GF-D8 (cell line): ENCODE measurements around the gene SUPV3L1.

Experiments
- DNase-seq: peaks from one replicate; lab custom pipeline; 2025; lab: John Stamatoyannopoulos, UW

Gene SUPV3L1

GRCh38 chr10:69202332-69202731, 22.3 kb downstream of the SUPV3L1 start:
- DNase-seq = no peak

- DNase-seq = no peak
Observed at GRCh38 chr10:69208761-69209160, 28.7 kb downstream of the SUPV3L1 start.

DNA sequence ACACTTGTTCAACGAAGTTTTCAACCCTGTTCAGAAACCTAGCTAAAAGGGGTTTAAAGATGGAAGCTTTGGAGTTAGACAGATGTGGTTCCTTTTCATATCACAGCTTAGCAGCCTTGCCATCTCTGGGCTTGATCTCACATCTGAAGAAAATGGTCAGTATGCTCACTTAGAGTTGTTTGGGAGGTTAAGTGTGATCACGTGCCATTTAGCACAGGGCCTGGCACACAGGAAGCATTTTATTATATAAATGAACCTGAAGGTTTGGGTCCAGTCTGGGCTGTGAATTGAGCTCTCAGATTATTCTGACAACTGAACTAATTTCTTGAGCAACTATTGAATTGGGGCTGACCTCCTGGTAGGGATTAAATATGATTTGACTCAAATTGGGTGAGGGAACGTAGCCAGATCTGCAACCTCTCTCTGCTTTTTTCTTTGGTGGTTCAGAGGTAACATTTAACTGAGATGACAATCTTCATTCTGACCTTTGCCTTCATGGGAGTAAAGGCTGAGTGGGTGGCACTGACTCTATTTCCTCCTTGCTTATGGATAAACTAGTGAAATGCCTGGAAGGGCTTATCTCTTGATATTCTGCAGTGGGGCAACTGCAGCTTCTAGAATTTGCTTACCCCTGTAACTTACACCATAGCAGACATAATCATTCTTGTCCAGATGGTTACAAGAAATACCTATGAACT, 29.9 kb downstream of the SUPV3L1 start:
- DNase-seq = no peak

DNA sequence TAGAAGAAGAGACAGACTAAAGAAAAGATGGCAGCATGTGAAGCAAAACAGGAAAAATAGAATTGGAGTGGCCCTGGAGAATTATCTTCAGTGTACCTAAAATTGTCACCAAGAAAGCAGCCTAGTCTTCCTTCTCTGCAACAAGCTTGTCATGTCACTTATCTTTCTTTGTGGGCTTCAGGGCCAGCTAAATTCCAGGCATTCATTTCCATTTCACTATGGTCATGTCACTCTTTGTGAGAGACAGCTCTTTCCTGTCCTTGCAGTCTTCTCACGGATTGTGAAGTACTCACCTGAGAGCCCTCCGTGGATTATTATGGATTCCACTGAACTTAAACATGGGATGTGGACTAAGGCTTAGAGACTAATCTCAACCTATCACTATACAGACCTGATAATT, 31.1 kb downstream of the SUPV3L1 start:
- no peak for DNase-seq

DNA sequence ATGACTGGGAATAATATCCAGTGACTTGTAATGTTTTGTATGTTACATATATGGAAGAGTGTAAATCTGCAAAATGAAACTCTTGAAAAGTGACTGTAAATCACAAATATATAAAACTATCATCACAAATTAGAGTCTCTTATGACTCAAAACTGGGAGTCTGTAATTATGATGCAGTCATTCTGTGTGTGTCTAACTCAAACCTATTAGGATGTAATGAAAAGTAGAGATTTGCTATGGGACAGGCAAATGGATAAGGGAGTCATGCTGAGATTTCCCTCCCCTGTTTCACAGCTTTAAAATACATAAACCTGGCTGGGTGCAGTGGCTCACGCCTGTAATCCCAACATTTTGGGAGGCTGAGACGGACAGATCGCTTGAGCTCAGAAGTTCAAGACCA, 31.5 kb downstream of the SUPV3L1 start:
- DNase-seq = no peak

- no peak for DNase-seq
Observed at GRCh38 chr10:69213591-69214311, 33.7 kb downstream of the SUPV3L1 start.

DNA sequence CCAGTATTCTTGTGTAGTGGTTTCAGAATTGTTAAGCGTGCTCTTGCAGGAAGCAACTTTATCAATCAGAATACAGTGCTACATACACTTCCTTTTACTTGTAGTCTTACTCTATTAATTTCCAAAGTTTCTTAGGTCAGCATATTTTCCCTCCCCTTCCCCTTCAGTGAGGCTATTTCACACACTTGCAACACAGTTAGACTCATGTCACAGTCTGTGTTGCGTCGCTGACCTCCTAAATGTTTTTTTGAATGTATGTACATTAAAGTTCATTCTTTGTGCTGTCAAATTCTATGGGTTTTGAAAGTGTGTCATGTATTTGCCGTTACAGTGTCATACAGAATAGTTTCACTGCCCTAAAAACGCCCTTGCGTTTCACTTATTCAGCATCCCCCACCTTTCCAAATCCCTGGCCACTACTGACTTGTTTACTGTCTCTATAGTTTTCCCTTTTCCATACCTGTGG, 34.7 kb downstream of the SUPV3L1 start:
- DNase-seq = no peak

- peak; percentile 48 for DNase-seq
Observed at GRCh38 chr10:69215405-69216171, 35.6 kb downstream of the SUPV3L1 start.

DNA sequence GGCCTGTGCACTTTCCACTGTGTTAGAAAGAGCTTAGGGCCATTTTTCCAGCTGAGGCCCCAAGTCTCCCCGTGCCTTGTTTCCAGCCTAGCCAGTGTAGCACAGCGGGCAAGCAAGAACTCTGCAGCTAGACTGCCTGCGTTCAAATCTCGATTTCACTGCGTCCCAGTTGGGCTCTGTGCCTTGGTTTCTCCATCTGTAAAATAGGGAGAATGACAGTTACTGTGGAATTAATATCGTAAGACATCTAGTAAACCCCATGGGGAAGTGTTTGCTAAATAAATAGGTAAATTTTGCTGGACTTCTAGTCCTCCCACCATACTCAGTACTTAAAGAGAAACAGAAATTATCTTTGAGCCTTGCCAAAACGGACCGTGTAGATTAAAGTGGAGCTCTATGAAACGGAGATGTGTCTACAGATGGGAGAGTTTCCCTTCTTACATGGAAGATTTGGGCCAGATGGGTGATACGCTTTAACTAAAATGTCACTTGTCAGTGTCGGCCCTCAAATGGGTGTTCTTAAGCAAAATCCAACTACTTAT, 36.6 kb downstream of the SUPV3L1 start:
- DNase-seq = no peak

DNA sequence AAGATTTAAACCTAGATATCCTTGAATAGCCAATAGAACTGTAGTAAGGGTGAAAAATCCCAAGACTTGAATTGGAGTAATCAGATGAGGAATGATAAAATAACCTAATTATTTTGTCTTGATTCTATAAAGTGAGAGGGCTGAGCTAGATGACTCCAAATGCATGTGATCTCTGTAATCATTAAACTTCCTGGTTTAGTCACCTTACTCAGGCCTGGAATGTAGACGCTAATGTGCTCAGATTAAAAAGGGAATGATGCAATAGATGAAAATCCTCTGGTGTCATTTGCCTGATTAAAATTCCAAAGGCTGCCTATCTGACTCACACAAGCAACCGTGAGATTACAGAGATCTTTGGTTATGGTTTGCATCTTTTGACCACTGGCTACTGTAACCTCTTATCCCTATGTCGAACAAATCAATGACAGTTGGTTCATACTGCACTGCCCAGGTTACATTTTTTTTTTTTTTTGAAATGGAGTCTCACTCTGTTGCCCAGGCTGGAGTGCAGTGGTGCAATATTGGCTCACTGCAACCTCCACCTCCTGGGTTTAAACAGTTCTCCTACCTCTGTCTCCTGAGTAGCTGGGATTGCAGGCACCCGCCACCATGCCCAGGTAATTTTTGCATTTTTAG, 37.2 kb downstream of the SUPV3L1 start:
- DNase-seq = no peak

DNA sequence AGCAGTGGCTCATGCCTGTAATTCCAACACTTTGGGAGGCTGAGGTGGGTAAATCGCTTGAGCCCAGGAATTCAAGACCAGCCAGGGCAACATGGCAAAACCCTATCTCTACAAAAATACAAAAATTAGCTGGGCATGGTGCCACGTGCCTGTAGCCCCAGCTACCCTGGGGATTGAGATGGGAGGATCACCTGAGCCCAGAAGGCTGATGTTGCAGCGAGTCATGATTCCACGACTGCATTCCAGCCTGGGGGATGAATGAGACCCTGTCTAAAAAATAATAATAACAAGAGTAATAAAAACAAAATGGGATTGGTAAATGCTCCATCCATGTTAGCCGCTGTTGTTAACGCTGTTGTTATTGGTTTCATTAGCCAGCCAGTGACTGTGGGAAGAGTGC, 38.8 kb downstream of the SUPV3L1 start:
- DNase-seq = no peak

- DNase-seq = no peak
Observed at GRCh38 chr10:69220041-69220451, 40.0 kb downstream of the SUPV3L1 start, which contains the start of gene HKDC1. Gene HKDC1 (plus strand): TSS chr10:69220332. CDS start chr10:69220436, 104 bp downstream.

DNA sequence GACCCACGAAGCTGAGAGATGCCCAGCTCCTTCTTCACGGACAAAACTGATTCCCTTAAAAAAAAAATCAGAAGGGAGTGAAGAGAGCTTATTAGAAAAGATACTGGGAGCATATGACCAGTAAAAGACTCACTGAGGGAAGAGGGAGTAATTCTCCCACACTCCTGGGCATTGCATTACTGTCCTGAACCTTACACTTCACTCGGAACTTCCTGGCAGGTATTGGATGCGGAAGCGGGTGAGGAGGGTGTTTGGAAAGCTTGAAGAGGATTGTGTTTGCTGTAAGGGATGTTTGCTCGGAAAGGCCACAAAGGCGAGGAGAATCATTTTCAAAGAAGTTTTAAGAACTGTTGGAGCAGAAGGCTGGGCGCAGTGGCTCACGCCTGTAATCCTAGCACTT, 40.5 kb downstream of the SUPV3L1 start:
- DNase-seq = no peak

- peak; percentile 90 for DNase-seq
Observed at GRCh38 chr10:69222157-69223027, 42.4 kb downstream of the SUPV3L1 start.

DNA sequence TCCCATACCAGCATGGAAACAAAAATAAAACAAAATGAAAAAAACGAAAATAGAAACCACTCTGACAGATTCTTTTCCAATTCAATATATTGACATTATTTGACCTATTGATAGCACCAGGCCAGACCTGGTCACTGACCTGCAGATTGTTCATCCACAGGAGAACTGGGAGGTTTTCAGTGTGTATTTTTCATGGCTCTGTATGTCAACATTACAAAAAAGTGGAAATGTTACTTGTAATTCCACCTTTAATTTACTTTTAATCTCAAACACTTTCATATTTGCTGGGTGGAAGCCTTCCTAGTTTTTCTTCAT, 43.0 kb downstream of the SUPV3L1 start:
- no peak for DNase-seq

- no peak for DNase-seq
Observed at GRCh38 chr10:69224862-69225657, 45.0 kb downstream of the SUPV3L1 start.

DNA sequence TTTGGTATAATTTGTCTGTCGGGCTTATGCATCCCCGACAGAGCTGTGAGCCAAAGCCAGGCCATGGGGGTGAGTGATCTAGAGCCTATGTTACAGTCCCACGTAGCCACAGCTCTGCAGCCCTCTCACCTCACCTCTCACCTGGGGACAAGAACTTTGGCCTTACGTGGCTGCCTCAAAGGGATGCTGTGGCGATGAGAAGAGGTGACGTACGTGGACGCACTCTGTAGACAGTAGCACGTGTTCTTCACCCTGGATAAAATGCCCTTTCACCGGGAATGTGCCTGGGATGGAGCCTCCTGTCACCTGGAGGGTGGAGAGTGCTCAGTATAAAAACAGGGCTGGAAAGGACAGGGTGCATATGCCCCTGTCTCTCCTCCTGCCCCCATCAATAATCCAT, 45.6 kb downstream of the SUPV3L1 start:
- DNase-seq = no peak

- DNase-seq = no peak
Observed at GRCh38 chr10:69226919-69227450, 47.0 kb downstream of the SUPV3L1 start.

- DNase-seq = no peak
Observed at GRCh38 chr10:69228151-69228550, 48.1 kb downstream of the SUPV3L1 start.

DNA sequence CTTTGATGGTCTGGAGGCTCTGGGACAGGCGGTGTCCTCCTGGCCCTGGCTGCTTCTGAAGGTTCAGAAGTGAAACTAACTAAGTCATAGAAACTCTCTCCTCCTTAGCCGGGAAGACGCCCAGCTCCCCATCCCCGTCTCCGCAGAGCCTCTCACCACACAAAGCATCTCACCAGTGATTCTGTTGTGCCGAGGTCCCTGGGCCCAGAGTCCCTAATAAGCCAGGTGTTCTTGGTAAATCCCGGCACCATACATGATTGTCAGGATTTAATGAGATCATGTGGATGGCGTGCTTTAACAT, 49.5 kb downstream of the SUPV3L1 start:
- DNase-seq = no peak
